Measurements from ENCODE around the gene LHFPL6.

LHFPL6 gene

GRCh38 chr13:39556866-39557265, 46.1 kb downstream of the LHFPL6 start:
- no peak for TF ChIP-seq POLR2A (IDR thresholded peaks at IDR 0.05; ENCODE audit: low read depth, low read length)
- no peak for FAIRE-seq
- no peak for DNase-seq (ENCODE audit: insufficient read length, low spot score)

- no peak for FAIRE-seq
Measured at GRCh38 chr13:39554371-39554770, 48.6 kb downstream of the LHFPL6 start.

GRCh38 chr13:39552246-39552645, 50.7 kb downstream of the LHFPL6 start:
- DNase-seq (ENCODE audit: insufficient read length, low spot score) = no peak
- FAIRE-seq = no peak
- no peak for TF ChIP-seq POLR2A (IDR thresholded peaks at IDR 0.05; ENCODE audit: low read depth, low read length)

More at GRCh38 chr13:39554371-39554770, 48.6 kb downstream of the LHFPL6 start:
- DNase-seq (ENCODE audit: insufficient read length, low spot score) = no peak
- no peak for TF ChIP-seq POLR2A (IDR thresholded peaks at IDR 0.05; ENCODE audit: low read depth, low read length)

GRCh38 chr13:39550931-39551330, 52.1 kb downstream of the LHFPL6 start:
- FAIRE-seq (no peak), DNase-seq (ENCODE audit: insufficient read length, low spot score) (no peak)
- no peak for TF ChIP-seq POLR2A (IDR thresholded peaks at IDR 0.05; ENCODE audit: low read depth, low read length)

GRCh38 chr13:39547108-39547507, 55.9 kb downstream of the LHFPL6 start:
- DNase-seq (ENCODE audit: insufficient read length, low spot score) (no peak), FAIRE-seq (no peak)
- no peak for TF ChIP-seq POLR2A (IDR thresholded peaks at IDR 0.05; ENCODE audit: low read depth, low read length)

- DNase-seq (ENCODE audit: insufficient read length, low spot score) (no peak), FAIRE-seq (no peak)
- TF ChIP-seq POLR2A (IDR thresholded peaks at IDR 0.05; ENCODE audit: low read depth, low read length) = no peak
Measured at GRCh38 chr13:39542361-39542760, 60.6 kb downstream of the LHFPL6 start.

- FAIRE-seq (no peak), DNase-seq (ENCODE audit: insufficient read length, low spot score) (no peak)
- TF ChIP-seq POLR2A (IDR thresholded peaks at IDR 0.05; ENCODE audit: low read depth, low read length) = no peak
Measured at GRCh38 chr13:39540929-39541605, 61.9 kb downstream of the LHFPL6 start.

GRCh38 chr13:39538816-39539790, 63.9 kb downstream of the LHFPL6 start:
- no peak for DNase-seq (ENCODE audit: insufficient read length, low spot score)
- no peak for TF ChIP-seq POLR2A (IDR thresholded peaks at IDR 0.05; ENCODE audit: low read depth, low read length)
- FAIRE-seq = no peak

GRCh38 chr13:39536906-39537305, 66.1 kb downstream of the LHFPL6 start:
- DNase-seq (ENCODE audit: insufficient read length, low spot score) (no peak), FAIRE-seq (no peak)
- no peak for TF ChIP-seq POLR2A (IDR thresholded peaks at IDR 0.05; ENCODE audit: low read depth, low read length)

GRCh38 chr13:39536274-39536673, 66.7 kb downstream of the LHFPL6 start:
- TF ChIP-seq POLR2A (IDR thresholded peaks at IDR 0.05; ENCODE audit: low read depth, low read length) = no peak
- FAIRE-seq (no peak), DNase-seq (ENCODE audit: insufficient read length, low spot score) (no peak)

- DNase-seq (ENCODE audit: insufficient read length, low spot score) = no peak
- no peak for FAIRE-seq
- TF ChIP-seq POLR2A (IDR thresholded peaks at IDR 0.05; ENCODE audit: low read depth, low read length) = no peak
Measured at GRCh38 chr13:39533651-39534150, 69.3 kb downstream of the LHFPL6 start.

- no peak for FAIRE-seq
- no peak for DNase-seq (ENCODE audit: insufficient read length, low spot score)
- TF ChIP-seq POLR2A (IDR thresholded peaks at IDR 0.05; ENCODE audit: low read depth, low read length) = no peak
Measured at GRCh38 chr13:39531646-39532045, 71.3 kb downstream of the LHFPL6 start.

GRCh38 chr13:39530916-39531315, 72.1 kb downstream of the LHFPL6 start:
- no peak for TF ChIP-seq POLR2A (IDR thresholded peaks at IDR 0.05; ENCODE audit: low read depth, low read length)
- FAIRE-seq (no peak), DNase-seq (ENCODE audit: insufficient read length, low spot score) (no peak)

- no peak for TF ChIP-seq POLR2A (IDR thresholded peaks at IDR 0.05; ENCODE audit: low read depth, low read length)
- FAIRE-seq (no peak), DNase-seq (ENCODE audit: insufficient read length, low spot score) (no peak)
Measured at GRCh38 chr13:39528661-39528980, 74.4 kb downstream of the LHFPL6 start.
